Measurements from ENCODE around the gene CACNA1S. TPM values are rescaled to one million over a fixed set of nuclear protein-coding genes. Genes with fewer than 3 reads are reported as not detected.
A peak's percentile ranks its signal among the peaks of the same experiment; 100 is the strongest.

CACNA1S gene
- total and polyA plus RNA-seq, 2 of the 8 experiments (the other 6 are each of a cell fraction or from before 2014, with no cell fraction given) = 0.06 TPM; not detected in 1

- Histone ChIP-seq H3K4me2 (ENCODE audit: insufficient read depth in 1 of 2, low read depth in 2 of 2, low read length in 2 of 2) (no peak overlapping the region), H3K18ac (ENCODE audit: extremely low read depth, low read length) (no peak overlapping the region), H3K4ac (replicated peaks; ENCODE audit: insufficient read length, low read depth, low read length) (no peak overlapping the region), H2AK5ac (ENCODE audit: low read depth, low read length) (no peak overlapping the region), H2BK15ac (ENCODE audit: low read length) (0 out of 2 replicates have a peak overlapping the region, but pooled peaks have one; percentile 66), H2BK12ac (ENCODE audit: low read depth, low read length) (peak overlapping the region; percentile 39; the same call in 1 of the 2 replicates), H3K36me3 (ENCODE audit: control insufficient read depth in 2 of 4, insufficient read depth in 4 of 4, low read length in 3 of 4) (no peaks in the 10 kb centered on the region), H4K5ac (ENCODE audit: insufficient read length, low read depth, low read length) (no peak overlapping the region), H3K9ac (replicated peaks in 1 of 4; ENCODE audit: extremely low read depth in 1 of 4, low read depth in 3 of 4, low read length in 3 of 4) (no peak overlapping the region), H3K4me1 (replicated peaks in 1 of 4; ENCODE audit: control insufficient read depth in 3 of 4, insufficient read depth in 4 of 4, low read length in 3 of 4) (peaks cover 0 to 18% (median 10%) of the 10 kb centered on the region in 4 experiments; a peak in 6 of 7 replicates), H3K79me2 (ENCODE audit: control insufficient read depth in 1 of 2, insufficient read depth in 2 of 2, low read length in 2 of 2) (no peaks in the 10 kb centered on the region), H3K27me3 (replicated peaks in 1 of 4; ENCODE audit: control insufficient read depth in 3 of 4, extremely low read depth in 1 of 4, insufficient read depth in 3 of 4, low read length in 3 of 4) (no peaks in the 10 kb centered on the region), H3K9me3 (ENCODE audit: insufficient read depth in 2 of 2, low read depth in 1 of 2, low read length in 1 of 2) (no peaks in the 10 kb centered on the region), H3K14ac (ENCODE audit: insufficient read length) (no peak overlapping the region), H3K23me2 (ENCODE audit: low read depth, low read length) (no peaks in the 10 kb centered on the region), H3K4me3 (ENCODE audit: extremely low read depth in 1 of 4, insufficient read depth in 2 of 4, low read depth in 3 of 4, low read length in 4 of 4) (no peak overlapping the region), H2AFZ (ENCODE audit: low read length) (no peak overlapping the region), H2BK5ac (ENCODE audit: low read depth, low read length) (no peak overlapping the region), H3K27ac (ENCODE audit: low read depth, low read length) (no peak overlapping the region), H3K79me1 (ENCODE audit: low read depth, low read length) (no peaks in the 10 kb centered on the region), H4K91ac (replicated peaks; ENCODE audit: insufficient read length, low read length) (no peak overlapping the region), H4K8ac (ENCODE audit: extremely low read depth, insufficient read depth, low read length) (no peak overlapping the region), H4K20me1 (replicated peaks in 1 of 2; ENCODE audit: control insufficient read depth in 1 of 2, insufficient read depth in 2 of 2, low read length in 2 of 2) (no peaks in the 10 kb centered on the region), H2BK20ac (ENCODE audit: low read length) (peak overlapping the region; percentile 32; the same call in 1 of the 2 replicates), H3K23ac (ENCODE audit: insufficient read length) (no peak overlapping the region), H3K56ac (replicated peaks; ENCODE audit: insufficient read length, low read depth, low read length) (no peak overlapping the region), H2BK120ac (replicated peaks; ENCODE audit: low read depth, low read length) (no peak overlapping the region)
- ChIA-PET POLR2A (ENCODE audit: partially characterized antibody) (no interaction called here), CTCF (ENCODE audit: partially characterized antibody) (no interaction called here)
- 84% methylated on average over 4 of the region's 4 CpGs; no CpG with 5 or more reads in 1 of the 2 experiments for WGBS, 2 experiments (ENCODE audit: extremely low coverage in 1 of 2, insufficient coverage in 1 of 2, insufficient read length in 1 of 2, insufficient replicate concordance in 2 of 2, low coverage in 1 of 2, low lambda C conversion rate in 2 of 2, missing lambda C conversion rate in 1 of 2)
- no peak for DNase-seq (ENCODE audit: low read depth in 1 of 2, low spot score in 2 of 2)
- no peak for TF ChIP-seq NANOG (IDR thresholded peaks at IDR 0.05; ENCODE audit: insufficient read depth, low read depth, low read length, poor library complexity, severe bottlenecking)
- no peak for TF ChIP-seq HDAC6 (IDR thresholded peaks at IDR 0.05; ENCODE audit: low read depth, low read length)
- no peak for TF ChIP-seq TBP (IDR thresholded peaks at IDR 0.05; ENCODE audit: low read depth, low read length)
- TF ChIP-seq CTBP2 (IDR thresholded peaks at IDR 0.05; ENCODE audit: borderline replicate concordance, insufficient read depth, insufficient read length, low read length) = no peak
- no peak for TF ChIP-seq SAP30 (IDR thresholded peaks at IDR 0.05; ENCODE audit: insufficient read depth, insufficient replicate concordance, low read length)
- TF ChIP-seq CHD1 (IDR thresholded peaks at IDR 0.05; ENCODE audit: low read depth, low read length) = no peak
- TF ChIP-seq CBX8 (IDR thresholded peaks at IDR 0.05; ENCODE audit: borderline replicate concordance, low read depth, low read length) = no peak
- no peak for FAIRE-seq
These were observed 51.2 kb downstream of the CACNA1S start for GRCh38 chr1:201061049-201061448.

Data from H1 (cell line).